Naive thymus-derived CD8-positive, alpha-beta T cell (primary cell): Measurements from ENCODE around the gene ACSL3. TPM values are rescaled to one million over a fixed set of nuclear protein-coding genes. Genes with fewer than 3 reads are reported as not detected.
A peak's percentile ranks its signal among the peaks of the same experiment; 100 is the strongest.

Experiments
- ATAC-seq, 2 donors: fragments of 150-1000 bp; cut with Tn5 transposase in 1 of 2; sonication (Bioruptor Pico), chemical (Tn5 transposase) in 1 of 2; 1 replicate in 1 of 2; 2 replicates in 1 of 2; pipeline ENCODE4 v1.10.0; 2021; ENCODE audit warnings: mild to moderate bottlenecking in 2 of 2, moderate library complexity in 2 of 2
- POLR2A ChIA-PET: fragments of 350-600 bp; sonication (Branson Sonifier 250); formaldehyde crosslinking; loops from one replicate; lab custom pipeline; 2021; ENCODE audit warnings: antibody characterized with exemption; lab: Charles Lee
- DNase-seq, 10 donors: peaks; one replicate each; pipeline versions ENCODE4 v3.0.0 to v3.0.0-alpha.2; 2020 to 2022
- H3K27ac Mint-ChIP-seq, 10 donors: one replicate each; pipeline ENCODE4 v1.8.0; 2020 to 2022; ENCODE audit warnings: mild to moderate bottlenecking in 10 of 10, mixed read lengths in 10 of 10, moderate library complexity in 4 of 10, inconsistent platforms in 1 of 10
- H3K27me3 Mint-ChIP-seq, 5 donors: one replicate each; pipeline ENCODE4 v1.8.0; 2021 to 2022; ENCODE audit warnings: mixed read lengths in 5 of 5
- H3K36me3 Mint-ChIP-seq, 3 donors: one replicate each; pipeline ENCODE4 v1.8.0; 2020 to 2022; ENCODE audit warnings: mixed read lengths in 3 of 3, mild to moderate bottlenecking in 2 of 3, inconsistent platforms in 1 of 3
- H3K4me1 Mint-ChIP-seq, 4 donors: one replicate each; pipeline ENCODE4 v1.8.0; 2021 to 2022; ENCODE audit warnings: mixed read lengths in 4 of 4
- H3K4me3 Mint-ChIP-seq, 10 donors: one replicate each; pipeline ENCODE4 v1.8.0; 2020 to 2022; ENCODE audit warnings: mild to moderate bottlenecking in 10 of 10, mixed read lengths in 10 of 10, moderate library complexity in 6 of 10, inconsistent platforms in 1 of 10
- H3K9me3 Mint-ChIP-seq, 9 donors: one replicate each; pipeline ENCODE4 v1.8.0; 2020 to 2022; ENCODE audit warnings: mixed read lengths in 9 of 9, mild to moderate bottlenecking in 3 of 9, inconsistent platforms in 1 of 9, moderate library complexity in 1 of 9
- polyA plus RNA-seq, 3 donors: library from polyadenylated mRNA; unstranded; fragments of 300-500 nt; fragmentation: Illumina TruSeq; gene quantifications; one replicate each; pipeline ENCODE4 v1.2.3, GENCODE V29; 2021
- total RNA-seq, 8 experiments: library from RNA in 2 of 8; stranded (reverse) in 2 of 8; gene quantifications; one replicate each; pipeline ENCODE4 v1.2.3 and lab custom pipeline; 2021 to 2026

ACSL3 gene
- 10 to 100 TPM; 37.8 to 43.1 TPM for total RNA-seq
- 10 to 100 TPM; 27.8 to 32.5 (median 31.2) TPM for polyA plus RNA-seq
- 63.6 to 93.5 (median 77.5) reads per million in 6 experiments for total RNA-seq (lab: John Stamatoyannopoulos, UW)

DNA sequence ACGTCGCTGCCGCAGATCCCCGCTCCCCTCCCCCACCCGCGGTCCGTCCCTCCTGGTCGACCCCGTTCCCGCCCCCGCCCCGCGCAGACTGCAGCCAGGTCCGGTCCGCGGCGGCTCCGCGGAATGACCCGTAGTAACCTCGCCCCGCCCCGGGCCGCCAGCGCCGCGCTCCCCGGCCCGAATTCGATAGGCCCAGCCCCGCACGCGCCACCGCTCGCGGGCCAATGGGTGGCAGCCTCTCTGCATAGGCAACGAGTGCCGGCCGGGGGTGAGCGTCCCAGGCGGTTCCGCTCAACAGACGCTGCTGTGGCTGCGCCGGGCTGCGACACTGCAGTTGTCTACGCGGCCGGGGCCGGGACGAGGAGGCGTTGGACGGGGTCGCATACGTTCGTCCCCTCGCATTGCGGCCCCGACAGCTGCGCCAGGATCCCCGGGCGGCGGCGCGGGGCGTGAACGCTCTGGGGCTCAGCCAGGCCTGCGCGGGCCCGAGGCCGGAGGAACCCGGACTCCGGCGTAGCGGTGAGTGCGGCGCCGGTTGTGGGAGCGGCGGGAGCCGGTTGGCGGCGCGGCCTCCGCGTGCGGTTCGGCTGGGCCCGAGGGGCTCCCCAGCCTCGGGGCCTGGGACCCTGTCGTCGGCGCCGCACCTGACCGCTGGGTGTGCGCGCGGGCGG is at the start of gene ACSL3:
Gene ACSL3, plus strand, starts transcription at position 297 of the 671 bp plus-strand sequence. CDS start 47,737 bp downstream, outside the sequence.
- ATAC-seq = peak; percentile 97 to 98
- Mint-ChIP-seq H3K4me1 (peaks cover 7 to 8% (median 7%) of the 10 kb centered on the region in 4 donors), H3K27ac (peak within 1 kb of the TSS; percentile 62 to 99 (median 94)), H3K27me3 (no peaks in the 10 kb centered on the region), H3K4me3 (peak within 1 kb of the TSS in 9 of 10 donors; percentile 72 to 89 (median 83)), H3K36me3 (no peaks in the 10 kb centered on the region), H3K9me3 (no peaks in the 10 kb centered on the region)
- POLR2A ChIA-PET = interaction anchor here (0.6 to 1.8 kb wide), 3 partner anchors 10 to 204 kb away, joined by 3 to 5 read pairs (median 3); partner anchors contain the start of gene FARSB
- peak; percentile 82 to 94 (median 90) for DNase-seq

DNA sequence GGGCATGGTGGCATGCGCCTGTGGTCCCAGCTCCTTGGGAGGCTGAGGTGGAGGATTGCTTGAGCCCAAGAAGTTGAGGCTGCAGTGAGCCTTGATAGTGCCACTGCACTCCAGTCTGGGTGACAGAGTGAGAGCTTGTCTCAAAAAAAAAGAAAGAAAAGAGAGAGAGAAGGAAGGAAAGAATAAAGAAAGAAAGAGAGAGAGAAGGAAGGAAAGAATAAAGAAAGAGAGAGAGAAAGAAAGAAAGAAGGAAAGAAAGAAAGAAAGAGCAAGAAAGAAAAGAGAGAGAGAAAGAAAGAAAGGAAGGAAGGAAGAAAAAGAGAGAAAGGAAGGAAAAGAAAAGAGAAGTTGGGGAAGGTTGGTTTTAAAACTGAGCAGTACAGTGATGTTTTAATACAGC is 49.0 kb upstream of the ACSL3 start:
- peaks cover 0 to 1% (median 0%) of the 10 kb centered on the region in 5 donors for H3K27me3 Mint-ChIP-seq
- POLR2A ChIA-PET = interaction anchor here (0.7 kb wide), 1 partner anchor 156 kb away, joined by 3 read pairs; the partner anchor contains the start of gene FARSB

DNA sequence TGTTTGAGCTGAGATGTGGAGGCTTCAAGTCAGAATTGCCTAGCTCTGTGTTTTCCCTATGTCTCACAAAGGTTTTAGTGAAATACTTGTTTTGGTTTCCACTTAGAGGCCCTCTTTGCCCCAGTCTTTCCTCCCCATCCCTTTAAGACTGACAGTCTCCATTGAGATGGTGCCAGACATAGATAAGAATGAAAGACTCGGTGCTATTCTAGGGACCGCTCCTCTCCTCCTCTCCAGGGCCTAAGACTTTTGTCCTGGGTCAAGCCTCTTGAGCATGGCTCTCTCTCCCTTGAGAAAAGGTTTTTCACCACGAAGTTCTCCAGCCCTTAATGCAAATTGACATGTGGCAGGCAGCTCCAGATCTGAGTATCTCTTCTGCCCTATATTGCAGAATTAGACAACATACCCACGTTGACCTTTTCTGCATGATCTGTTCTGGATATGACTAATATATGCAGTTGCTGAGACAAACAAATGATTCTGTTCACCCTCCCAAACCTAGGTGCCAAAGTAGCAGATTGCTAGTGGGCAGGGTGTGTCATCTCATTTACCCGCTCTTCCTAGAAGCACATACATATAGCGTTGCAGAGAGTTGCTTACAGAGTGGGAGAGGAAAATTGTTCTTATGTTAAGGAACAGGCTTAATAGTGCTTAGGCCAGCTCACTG is 47.5 kb upstream of the ACSL3 start:
- ATAC-seq (no peak), DNase-seq (no peak)
- Mint-ChIP-seq H3K36me3 (no peaks in the 10 kb centered on the region), H3K4me1 (no peaks in the 10 kb centered on the region), H3K4me3 (no peak overlapping the region), H3K27ac (no peak overlapping the region), H3K27me3 (no peaks in the 10 kb centered on the region), H3K9me3 (peaks cover 0 to 2% (median 0%) of the 10 kb centered on the region in 9 donors)
- POLR2A ChIA-PET = no interaction called here

More for the DNA sequence above, 49.0 kb upstream of the ACSL3 start:
- Mint-ChIP-seq H3K36me3 (no peaks in the 10 kb centered on the region), H3K27ac (no peak overlapping the region), H3K9me3 (no peaks in the 10 kb centered on the region), H3K4me3 (no peak overlapping the region), H3K4me1 (no peaks in the 10 kb centered on the region)
- DNase-seq = no peak
- no peak for ATAC-seq

GRCh38 chr2:222819722-222820333 is 41.0 kb upstream of the ACSL3 start:
- ATAC-seq = no peak
- no peak overlapping the region for H3K27ac Mint-ChIP-seq
- H3K9me3 Mint-ChIP-seq = peaks cover 0 to 2% (median 0%) of the 10 kb centered on the region in 9 donors
- no peaks in the 10 kb centered on the region for H3K4me1 Mint-ChIP-seq
- POLR2A ChIA-PET = no interaction called here
- no peaks in the 10 kb centered on the region for H3K36me3 Mint-ChIP-seq
- no peak overlapping the region for H3K4me3 Mint-ChIP-seq
- DNase-seq = no peak
- no peaks in the 10 kb centered on the region for H3K27me3 Mint-ChIP-seq

DNA sequence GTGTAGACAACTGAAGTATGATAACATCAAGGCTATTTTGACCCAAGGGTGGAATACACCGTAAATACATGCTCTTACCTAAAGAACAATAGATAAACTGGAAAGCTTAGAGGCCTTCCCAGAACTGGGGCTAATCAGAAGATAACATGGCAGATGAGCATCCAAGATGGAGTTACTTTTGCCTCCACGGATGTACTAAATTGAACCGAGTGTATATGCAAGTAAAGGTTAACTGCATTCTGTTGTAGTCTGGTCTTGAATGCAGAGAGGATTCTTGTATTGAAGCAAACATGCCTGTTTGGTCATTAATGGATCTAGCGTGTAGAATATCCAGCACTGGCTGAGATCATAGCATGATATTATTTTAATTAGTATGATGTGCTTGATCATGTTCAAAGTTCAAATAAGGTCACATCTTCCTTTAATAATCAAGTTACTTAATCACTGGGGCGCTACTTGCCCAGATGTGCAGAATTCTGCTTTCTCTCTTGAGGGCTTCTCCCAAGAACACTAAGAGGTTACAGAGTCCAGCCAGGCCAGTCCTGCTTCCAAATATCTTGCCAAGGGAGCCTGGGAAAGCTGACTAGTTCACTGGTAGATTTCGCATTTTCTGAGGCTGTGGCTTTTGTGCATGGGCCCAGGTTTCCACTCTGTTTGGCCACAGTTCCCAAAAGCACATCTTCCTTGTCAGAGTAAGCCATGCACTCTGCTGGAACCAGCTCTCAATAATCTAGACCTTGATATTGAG is 37.5 kb upstream of the ACSL3 start:
- no peaks in the 10 kb centered on the region for H3K4me1 Mint-ChIP-seq
- no peak for DNase-seq
- H3K9me3 Mint-ChIP-seq = no peaks in the 10 kb centered on the region
- peaks cover 0 to under 1% (median 0%) of the 10 kb centered on the region in 5 donors for H3K27me3 Mint-ChIP-seq
- no peak for ATAC-seq
- no peaks in the 10 kb centered on the region for H3K36me3 Mint-ChIP-seq
- H3K27ac Mint-ChIP-seq = no peak overlapping the region
- no peak overlapping the region for H3K4me3 Mint-ChIP-seq
- POLR2A ChIA-PET = no interaction called here

- H3K36me3 Mint-ChIP-seq = no peaks in the 10 kb centered on the region
- POLR2A ChIA-PET = no interaction called here
- H3K9me3 Mint-ChIP-seq = no peaks in the 10 kb centered on the region
- ATAC-seq = no peak
- no peak for DNase-seq
- H3K4me3 Mint-ChIP-seq = no peak overlapping the region
- H3K27me3 Mint-ChIP-seq = peaks cover 0 to 7% (median 0%) of the 10 kb centered on the region in 5 donors
- H3K4me1 Mint-ChIP-seq = no peaks in the 10 kb centered on the region
- H3K27ac Mint-ChIP-seq = no peak overlapping the region
Measured at GRCh38 chr2:222825031-222825430, 35.8 kb upstream of the ACSL3 start.

DNA sequence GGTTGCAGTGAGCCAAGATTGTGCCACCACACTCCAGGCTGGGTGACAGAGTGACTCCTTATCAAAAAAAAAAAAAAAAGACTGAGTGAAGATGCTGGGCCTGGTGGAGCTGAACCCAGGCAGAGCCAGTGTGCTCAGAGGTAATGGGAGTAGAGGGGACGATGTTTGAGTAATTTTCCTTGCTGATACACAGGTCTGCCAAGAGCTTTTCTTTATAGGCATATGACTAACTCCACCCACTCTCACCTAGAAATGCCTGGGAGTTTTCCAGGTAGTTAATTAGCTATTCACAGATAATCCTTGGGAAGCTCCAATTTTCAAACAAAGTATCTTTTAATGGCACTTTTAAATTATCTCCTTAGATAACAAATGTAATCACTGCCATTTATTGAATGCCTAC is 33.4 kb upstream of the ACSL3 start:
- no peak for ATAC-seq

DNA sequence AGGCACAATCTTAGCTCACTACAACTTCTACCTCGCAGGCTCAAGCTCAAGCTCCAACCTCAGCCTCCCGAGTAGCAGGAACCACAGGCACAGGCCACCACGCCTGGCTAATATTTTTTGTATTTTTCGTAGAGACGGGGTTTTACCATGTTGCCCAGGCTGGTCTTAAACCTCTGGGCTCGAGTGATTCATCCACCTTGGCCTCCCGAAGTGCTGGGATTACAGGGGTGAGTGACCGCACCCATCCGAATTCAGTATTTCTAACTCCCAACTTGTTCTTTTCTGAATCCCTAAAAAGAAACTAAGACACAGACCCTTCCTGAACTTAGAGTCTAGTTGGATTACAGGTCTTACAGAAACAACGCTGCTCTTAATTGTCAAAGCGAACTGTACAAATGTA is 32.3 kb upstream of the ACSL3 start:
- POLR2A ChIA-PET = no interaction called here
- no peak for ATAC-seq
- DNase-seq = no peak
- Mint-ChIP-seq H3K27ac (no peak overlapping the region), H3K27me3 (peaks cover 0 to 9% (median 3%) of the 10 kb centered on the region in 5 donors), H3K9me3 (no peaks in the 10 kb centered on the region), H3K4me3 (no peak overlapping the region), H3K36me3 (no peaks in the 10 kb centered on the region), H3K4me1 (peaks cover 0 to 1% (median 0%) of the 10 kb centered on the region in 4 donors)

More for the DNA sequence above, 33.4 kb upstream of the ACSL3 start:
- Mint-ChIP-seq H3K4me1 (peaks cover 0 to 1% (median 0%) of the 10 kb centered on the region in 4 donors), H3K27ac (no peak overlapping the region), H3K36me3 (no peaks in the 10 kb centered on the region), H3K4me3 (no peak overlapping the region), H3K9me3 (no peaks in the 10 kb centered on the region), H3K27me3 (peaks cover 0 to 7% (median 3%) of the 10 kb centered on the region in 5 donors)
- POLR2A ChIA-PET = interaction anchor here (0.7 kb wide), 1 partner anchor 120 kb away, joined by 6 read pairs; no protein-coding TSS in a partner anchor
- DNase-seq = no peak

GRCh38 chr2:222830164-222830563 is 30.7 kb upstream of the ACSL3 start:
- Mint-ChIP-seq H3K4me3 (no peak overlapping the region), H3K36me3 (no peaks in the 10 kb centered on the region), H3K27ac (peak overlapping the region in 1 of 10 donors; percentile 22), H3K4me1 (peaks cover 0 to 1% (median 0%) of the 10 kb centered on the region in 4 donors), H3K27me3 (peaks cover 0 to 12% (median 4%) of the 10 kb centered on the region in 5 donors), H3K9me3 (no peaks in the 10 kb centered on the region)
- DNase-seq (no peak), ATAC-seq (no peak)
- POLR2A ChIA-PET = no interaction called here

DNA sequence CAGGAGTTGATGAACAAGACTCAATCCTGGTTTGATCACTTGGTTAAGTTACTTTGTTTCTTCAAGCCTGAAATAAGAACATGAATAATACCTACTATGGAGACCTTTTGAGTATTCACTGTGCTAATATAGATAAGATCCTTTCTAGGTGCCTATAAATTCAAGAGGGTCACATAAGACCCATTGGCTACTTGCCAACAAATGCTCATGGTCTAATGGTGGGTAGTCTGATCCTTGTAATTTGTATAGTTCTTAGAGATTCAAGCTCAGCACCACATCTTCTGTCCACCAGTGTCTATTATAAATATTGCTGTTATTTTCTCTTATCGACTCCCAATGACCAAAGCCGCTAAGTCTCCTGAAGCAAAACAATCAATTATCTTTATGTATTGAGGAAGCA is 27.4 kb upstream of the ACSL3 start:
- ATAC-seq (no peak), DNase-seq (no peak)
- Mint-ChIP-seq H3K27me3 (peaks cover 6 to 20% (median 14%) of the 10 kb centered on the region in 5 donors), H3K27ac (no peak overlapping the region), H3K4me1 (peaks cover 0 to 1% (median 0%) of the 10 kb centered on the region in 4 donors), H3K36me3 (peaks cover 0 to 7% (median 0%) of the 10 kb centered on the region in 3 donors), H3K9me3 (no peaks in the 10 kb centered on the region), H3K4me3 (no peak overlapping the region)
- POLR2A ChIA-PET = no interaction called here

DNA sequence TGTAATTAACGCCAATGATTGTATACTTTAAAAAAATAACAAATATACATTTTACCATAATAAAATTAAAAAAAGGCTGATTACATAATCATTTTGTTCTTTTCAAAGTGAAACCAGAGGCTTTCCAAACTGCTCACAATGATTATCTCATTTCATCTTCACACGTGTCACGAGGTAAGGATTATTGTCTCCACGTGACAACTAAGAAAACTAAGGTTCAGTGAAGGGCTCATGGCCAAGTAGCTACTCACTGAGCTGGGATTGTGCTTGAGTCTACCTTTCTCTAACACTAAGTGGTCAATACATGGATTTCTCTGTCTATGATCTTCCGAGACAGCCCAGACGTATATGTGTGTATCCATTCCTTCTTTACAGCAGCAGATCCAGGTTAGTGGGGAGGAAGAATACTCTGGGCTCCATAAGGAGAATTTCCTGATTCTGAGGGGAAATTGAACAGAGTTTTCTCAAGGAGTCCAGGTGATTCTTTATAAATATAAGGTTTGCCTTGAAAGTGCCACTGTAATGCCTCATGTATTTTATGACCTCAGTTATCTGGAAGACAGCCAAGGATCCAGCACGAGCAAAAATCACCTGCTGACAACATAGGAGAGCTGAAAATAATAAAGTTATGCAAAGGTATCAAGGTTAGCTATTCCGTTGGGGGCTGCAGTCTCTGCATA is 25.6 kb upstream of the ACSL3 start:
- no peak overlapping the region for H3K4me3 Mint-ChIP-seq
- peaks cover under 1 to 5% (median 3%) of the 10 kb centered on the region in 4 donors for H3K4me1 Mint-ChIP-seq
- POLR2A ChIA-PET = no interaction called here
- peaks cover 5 to 16% (median 14%) of the 10 kb centered on the region in 5 donors for H3K27me3 Mint-ChIP-seq
- H3K27ac Mint-ChIP-seq = no peak overlapping the region
- no peaks in the 10 kb centered on the region for H3K9me3 Mint-ChIP-seq
- DNase-seq (no peak), ATAC-seq (no peak)
- H3K36me3 Mint-ChIP-seq = peaks cover 0 to 7% (median 0%) of the 10 kb centered on the region in 3 donors

DNA sequence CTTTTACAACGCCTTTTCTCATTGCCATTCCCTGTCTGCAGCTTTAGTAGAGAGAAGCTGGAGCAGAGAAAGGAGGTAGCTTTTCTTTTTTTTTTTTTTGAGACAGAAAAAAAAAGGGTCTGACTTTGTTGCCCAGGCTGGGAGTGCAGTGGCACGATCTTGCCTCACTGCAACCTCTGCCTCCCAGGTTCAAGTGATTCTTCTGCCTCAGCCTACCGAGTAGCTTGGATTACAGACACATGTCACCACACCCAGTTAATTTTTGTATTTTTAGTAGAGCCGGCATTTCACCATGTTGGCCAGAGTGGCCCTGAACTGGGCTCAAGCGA is 25.0 kb upstream of the ACSL3 start:
- ATAC-seq = no peak
- Mint-ChIP-seq H3K27me3 (peaks cover 5 to 14% (median 14%) of the 10 kb centered on the region in 5 donors), H3K36me3 (peaks cover 0 to 7% (median 0%) of the 10 kb centered on the region in 3 donors), H3K4me1 (peaks cover 3 to 10% (median 6%) of the 10 kb centered on the region in 4 donors), H3K4me3 (no peak overlapping the region), H3K9me3 (no peaks in the 10 kb centered on the region), H3K27ac (no peak overlapping the region)
- POLR2A ChIA-PET = no interaction called here
- no peak for DNase-seq
